AG10803 (cell line): ENCODE results near the gene CXorf49B.
"Not testable (repeated sequence)": the region's sequence is repeated elsewhere in the genome, so short reads cannot be mapped to it uniquely, and the experiment has no call there.

Experiments used
- DNase-seq: peaks from one replicate; pipeline ENCODE4 v3.0.0; 2010; ENCODE audit warnings: low read depth
- H3K4me3 ChIP-seq: 2 replicates; pipeline ENCODE4 v1.5.1; 2011; ENCODE audit warnings: mild to moderate bottlenecking, low read length, control low read depth

Gene CXorf49B

DNA sequence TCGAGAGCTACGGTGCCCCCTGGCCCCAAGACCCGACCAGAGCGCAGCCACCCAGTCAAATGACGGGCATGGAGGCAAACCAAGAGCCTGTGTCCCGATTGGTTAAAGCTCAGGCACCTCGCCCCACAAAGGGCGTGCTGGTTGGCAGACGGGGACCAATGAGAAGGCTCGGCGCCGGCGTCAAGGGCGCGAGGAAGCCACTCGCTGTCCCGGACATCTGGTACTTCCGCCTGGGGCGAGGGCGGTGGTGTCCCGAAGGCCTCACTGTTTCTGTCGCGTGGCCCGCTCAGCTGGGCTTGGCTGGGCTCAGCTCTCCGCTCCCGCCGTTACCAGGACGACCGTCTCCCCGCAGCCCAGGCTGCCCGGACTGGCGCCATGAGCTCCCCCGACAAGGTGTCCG lies at the start of gene CXorf49B:
Gene CXorf49B (plus strand): TSS at position 301 of the 400 bp plus-strand sequence. CDS start 75 bp downstream, at position 376.
- H3K4me3 ChIP-seq, DNase-seq: not testable (repeated sequence)

DNA sequence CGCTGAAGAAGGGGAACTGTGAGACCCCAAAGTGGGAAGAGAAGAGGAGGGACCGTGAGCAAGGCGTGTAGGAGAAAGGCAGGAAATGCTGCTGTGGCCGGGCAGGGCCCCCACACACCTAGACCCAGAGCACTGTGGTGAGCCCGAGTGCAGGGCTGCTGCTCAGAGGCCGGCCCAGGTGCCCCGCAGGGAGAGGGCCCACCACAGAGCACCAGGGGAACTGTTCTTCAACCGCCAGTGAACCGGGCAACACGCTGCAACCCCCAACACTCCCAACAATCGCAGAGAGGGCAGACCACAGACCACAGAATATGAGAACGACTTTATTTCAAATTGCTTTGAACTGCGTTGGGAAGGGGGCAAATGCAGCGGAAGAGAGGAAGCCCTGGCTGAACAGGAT lies 49.1 kb upstream of the CXorf49B start:
- not testable (repeated sequence) for H3K4me3 ChIP-seq, DNase-seq

- DNase-seq, H3K4me3 ChIP-seq: not testable (repeated sequence)
These were observed 47.6 kb upstream of the CXorf49B start for GRCh38 chrX:71715551-71715950.

DNA sequence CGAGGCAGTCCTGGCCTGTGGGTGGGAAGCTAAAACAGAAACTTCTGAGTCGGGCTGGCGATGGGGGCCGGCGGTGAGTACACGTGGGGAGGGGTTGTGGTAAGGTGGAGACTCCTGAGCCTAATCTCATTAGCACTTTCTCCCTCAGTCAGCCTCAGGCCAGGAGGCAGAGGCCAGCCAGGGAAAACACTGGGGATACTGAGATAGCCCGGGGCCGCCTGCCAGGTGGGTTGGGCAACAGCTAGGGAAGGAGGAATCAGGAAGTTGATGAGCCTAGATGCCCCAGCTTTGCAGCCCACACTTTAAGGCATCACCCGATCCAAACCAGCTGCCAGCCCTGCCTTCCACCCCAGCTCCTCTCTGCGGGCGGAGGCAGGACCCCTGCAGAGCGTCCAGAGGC lies 46.8 kb upstream of the CXorf49B start:
- DNase-seq, H3K4me3 ChIP-seq: not testable (repeated sequence)

DNA sequence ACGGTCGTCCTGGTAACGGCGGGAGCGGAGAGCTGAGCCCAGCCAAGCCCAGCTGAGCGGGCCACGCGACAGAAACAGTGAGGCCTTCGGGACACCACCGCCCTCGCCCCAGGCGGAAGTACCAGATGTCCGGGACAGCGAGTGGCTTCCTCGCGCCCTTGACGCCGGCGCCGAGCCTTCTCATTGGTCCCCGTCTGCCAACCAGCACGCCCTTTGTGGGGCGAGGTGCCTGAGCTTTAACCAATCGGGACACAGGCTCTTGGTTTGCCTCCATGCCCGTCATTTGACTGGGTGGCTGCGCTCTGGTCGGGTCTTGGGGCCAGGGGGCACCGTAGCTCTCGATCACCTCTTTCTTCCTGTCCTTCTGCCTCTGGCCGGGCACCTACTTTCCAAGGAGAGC lies 45.0 kb upstream of the CXorf49B start, which contains the start of gene CXorf49:
Gene CXorf49 (minus strand): TSS at position 101 of the 400 bp plus-strand sequence. CDS start 134 bp downstream, outside the sequence.
- not testable (repeated sequence) for DNase-seq, H3K4me3 ChIP-seq

- not testable (repeated sequence) for DNase-seq, H3K4me3 ChIP-seq
These were observed 44.0 kb upstream of the CXorf49B start for GRCh38 chrX:71719195-71719594.

- not testable (repeated sequence) for DNase-seq, H3K4me3 ChIP-seq
These were observed 42.8 kb upstream of the CXorf49B start for GRCh38 chrX:71720289-71720886.

DNA sequence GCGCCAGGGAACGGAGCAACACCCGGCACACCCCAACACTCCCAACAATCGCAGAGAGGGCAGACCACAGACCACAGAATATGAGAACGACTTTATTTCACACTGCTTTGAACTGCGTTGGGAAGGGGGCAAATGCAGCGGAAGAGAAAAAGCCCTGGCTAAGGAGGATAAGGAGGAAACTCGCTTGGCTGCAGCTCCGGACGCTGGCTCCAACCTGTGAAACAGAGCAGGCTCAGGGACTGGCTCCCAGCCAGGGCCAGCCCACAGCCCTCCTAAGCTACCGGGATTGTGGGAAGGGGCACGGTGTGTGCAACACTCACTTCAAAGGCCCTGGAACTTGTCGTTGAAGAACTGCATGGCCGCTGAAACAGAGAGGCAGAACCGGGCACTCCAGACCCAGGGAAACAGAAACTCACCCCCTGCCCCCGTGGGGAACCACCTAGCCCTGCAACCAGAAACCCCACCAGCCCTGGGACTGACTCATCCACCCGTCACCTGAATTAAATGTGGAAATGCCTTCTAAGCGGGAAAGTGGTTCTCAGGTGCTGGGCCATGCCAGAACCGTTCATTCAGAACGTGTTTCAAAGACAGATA lies 2.4 kb upstream of the CXorf49B start:
- not testable (repeated sequence) for DNase-seq

GRCh38 chrX:71764832-71765231 lies 1.7 kb downstream of the CXorf49B start:
- H3K4me3 ChIP-seq, DNase-seq: not testable (repeated sequence)

More for the DNA sequence above, 2.4 kb upstream of the CXorf49B start:
- H3K4me3 ChIP-seq, result not testable (repeated sequence)

- not testable (repeated sequence) for DNase-seq, H3K4me3 ChIP-seq
These were observed 2.5 kb downstream of the CXorf49B start for GRCh38 chrX:71765613-71766012.

DNA sequence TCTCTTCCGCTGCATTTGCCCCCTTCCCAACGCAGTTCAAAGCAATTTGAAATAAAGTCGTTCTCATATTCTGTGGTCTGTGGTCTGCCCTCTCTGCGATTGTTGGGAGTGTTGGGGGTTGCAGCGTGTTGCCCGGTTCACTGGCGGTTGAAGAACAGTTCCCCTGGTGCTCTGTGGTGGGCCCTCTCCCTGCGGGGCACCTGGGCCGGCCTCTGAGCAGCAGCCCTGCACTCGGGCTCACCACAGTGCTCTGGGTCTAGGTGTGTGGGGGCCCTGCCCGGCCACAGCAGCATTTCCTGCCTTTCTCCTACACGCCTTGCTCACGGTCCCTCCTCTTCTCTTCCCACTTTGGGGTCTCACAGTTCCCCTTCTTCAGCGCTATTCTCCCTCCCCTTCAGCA lies 4.0 kb downstream of the CXorf49B start:
- not testable (repeated sequence) for H3K4me3 ChIP-seq, DNase-seq

DNA sequence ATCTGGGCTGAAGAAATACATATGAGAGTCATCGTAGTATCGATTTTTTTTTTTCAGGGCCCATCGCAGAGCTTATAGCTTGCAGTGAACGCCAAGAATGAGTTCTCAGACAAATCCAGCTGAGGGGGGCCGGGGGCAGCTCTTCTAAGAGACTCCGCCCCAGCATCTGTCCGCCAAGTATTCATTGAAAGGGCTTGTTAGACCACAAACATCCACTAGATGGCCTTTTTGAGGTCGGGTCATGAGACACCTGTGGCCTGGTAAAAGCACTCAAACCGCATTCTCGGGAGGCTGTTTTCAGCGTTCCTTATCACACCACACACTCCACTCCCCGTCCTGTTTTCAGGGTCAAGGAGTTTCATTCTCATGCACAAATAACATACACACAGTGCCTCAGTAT lies 15.2 kb downstream of the CXorf49B start:
- H3K4me3 ChIP-seq, DNase-seq: not testable (repeated sequence)

DNA sequence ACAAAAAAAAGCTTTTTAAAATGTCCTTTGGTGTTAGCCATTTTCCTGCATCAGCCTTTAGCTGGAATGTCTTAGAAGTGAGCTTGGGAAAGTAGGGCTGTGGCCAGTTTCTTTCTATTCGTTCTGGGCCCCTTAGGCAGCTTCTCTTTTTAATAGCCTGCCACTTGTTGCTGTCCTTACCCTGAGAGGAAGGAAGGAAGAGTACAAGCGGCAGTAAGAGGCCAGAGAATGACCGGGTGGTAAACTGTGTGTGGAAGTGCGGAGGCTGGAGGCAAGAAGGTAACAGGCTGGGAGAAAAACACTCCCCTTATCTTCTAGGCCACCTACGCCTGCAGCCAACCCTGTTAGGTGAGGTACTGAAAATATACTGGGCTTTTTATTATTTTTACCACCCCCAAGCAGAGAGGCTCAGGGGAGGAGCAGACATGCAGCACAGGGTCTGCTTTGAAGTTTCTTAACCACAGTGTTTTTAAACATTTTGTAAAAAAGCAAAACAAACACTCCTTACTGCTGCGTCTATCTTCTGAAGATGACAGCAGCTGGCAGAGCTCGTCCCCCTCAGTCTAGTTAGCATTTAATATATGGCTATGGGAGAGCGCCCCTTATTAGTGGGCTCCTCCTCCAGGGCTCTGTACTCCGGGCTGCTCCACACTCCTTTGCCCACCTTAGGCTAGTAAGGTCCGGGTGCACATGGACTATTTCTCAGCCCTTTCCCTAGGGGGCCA lies 19.2 kb downstream of the CXorf49B start:
- not testable (repeated sequence) for H3K4me3 ChIP-seq

GRCh38 chrX:71782950-71783299 lies 19.8 kb downstream of the CXorf49B start:
- not testable (repeated sequence) for H3K4me3 ChIP-seq, DNase-seq

More for the DNA sequence above, 19.2 kb downstream of the CXorf49B start:
- DNase-seq, result not testable (repeated sequence)

- not testable (repeated sequence) for DNase-seq, H3K4me3 ChIP-seq
These were observed 20.6 kb downstream of the CXorf49B start for GRCh38 chrX:71783569-71784347.

GRCh38 chrX:71784348-71784983 lies 21.3 kb downstream of the CXorf49B start:
- not testable (repeated sequence) for DNase-seq, H3K4me3 ChIP-seq

- not testable (repeated sequence) for DNase-seq, H3K4me3 ChIP-seq
These were observed 43.3 kb downstream of the CXorf49B start for GRCh38 chrX:71806450-71806849.
